NCI-H82 (cell line): ENCODE measurements around the gene UBE2O.
A peak's percentile ranks its signal among the peaks of the same experiment; 100 is the strongest.

Experiments used
- DNase-seq: peaks from one replicate; lab custom pipeline; 2025; lab: John Stamatoyannopoulos, UW

UBE2O gene

DNA sequence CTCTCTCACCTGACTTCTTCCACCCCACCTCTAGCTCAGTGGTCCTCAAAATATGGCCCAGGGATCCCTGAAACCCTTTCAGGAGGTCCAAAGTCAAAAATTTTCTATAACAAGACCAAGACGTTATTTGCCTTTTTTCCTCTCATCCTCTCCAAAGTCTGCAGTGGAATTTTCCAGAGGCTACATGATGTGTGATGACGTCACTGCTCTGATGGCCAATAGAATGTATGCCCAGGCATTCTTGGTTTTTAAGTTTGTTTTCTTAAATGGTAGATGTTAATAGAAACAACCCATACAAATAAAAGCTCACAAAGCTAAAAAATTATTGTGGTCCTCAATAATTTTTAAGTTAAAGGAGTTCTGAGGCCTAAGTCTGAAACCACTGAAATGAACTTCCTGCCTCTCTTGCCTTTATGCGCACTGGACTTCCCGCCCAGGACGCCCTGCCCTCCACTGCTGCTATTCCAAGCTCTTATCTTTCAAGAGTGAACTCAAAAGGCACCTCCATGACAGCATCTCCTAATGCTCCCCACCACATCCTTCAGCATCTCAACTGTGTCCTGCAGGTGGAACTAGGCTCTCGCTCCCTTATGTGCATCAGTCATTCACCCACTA, 13.5 kb downstream of the UBE2O start:
- DNase-seq: no peak

- DNase-seq: no peak
Measured at GRCh38 chr17:76438906-76439305, 14.0 kb downstream of the UBE2O start.

GRCh38 chr17:76437467-76438402, 15.2 kb downstream of the UBE2O start:
- DNase-seq: no peak

GRCh38 chr17:76435751-76436150, 17.2 kb downstream of the UBE2O start:
- peak; percentile 21 for DNase-seq

GRCh38 chr17:76434870-76435269, 18.1 kb downstream of the UBE2O start:
- DNase-seq: no peak

- no peak for DNase-seq
Measured at GRCh38 chr17:76433693-76434092, 19.3 kb downstream of the UBE2O start.

GRCh38 chr17:76432712-76433336, 20.1 kb downstream of the UBE2O start:
- peak; percentile 43 for DNase-seq

- DNase-seq: no peak
Measured at GRCh38 chr17:76432004-76432403, 20.9 kb downstream of the UBE2O start.

DNA sequence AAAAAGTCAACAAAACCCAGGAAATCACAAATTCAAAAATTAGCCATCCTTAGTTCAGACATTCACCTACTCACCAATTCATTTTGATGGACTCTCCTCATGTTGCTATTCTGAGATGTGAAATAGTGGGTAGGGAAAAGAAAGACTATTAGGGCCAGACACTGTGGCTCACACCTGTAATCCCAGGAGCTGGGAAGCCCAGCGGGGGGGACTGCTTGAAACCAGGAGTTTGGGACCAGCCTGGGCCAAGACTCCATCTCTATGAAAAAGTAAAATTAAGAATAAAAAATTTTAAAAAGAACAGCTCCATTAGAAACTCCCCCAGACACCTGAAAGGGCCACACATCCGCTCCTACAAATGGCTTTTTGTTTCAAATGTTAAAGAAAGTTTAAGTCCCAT, 21.4 kb downstream of the UBE2O start:
- DNase-seq: no peak

DNA sequence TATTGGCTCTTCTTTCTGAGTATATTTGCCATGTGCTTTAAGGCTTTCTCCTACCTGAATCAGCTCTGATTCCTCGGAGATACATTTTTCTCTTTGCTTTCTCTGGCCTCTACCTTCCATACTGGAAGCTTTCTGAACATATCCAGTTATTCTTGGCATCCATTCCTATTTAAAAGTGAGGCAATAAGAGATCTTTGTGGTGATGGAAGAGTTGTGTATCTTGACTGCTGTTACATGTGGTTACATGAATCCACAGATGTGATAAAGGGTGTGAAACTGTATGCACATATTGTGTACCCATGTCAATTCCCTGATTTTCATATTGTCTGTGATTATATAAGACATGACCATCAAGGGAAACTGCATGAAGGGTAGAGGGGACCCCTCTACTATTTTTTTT, 24.4 kb downstream of the UBE2O start:
- DNase-seq: no peak

DNA sequence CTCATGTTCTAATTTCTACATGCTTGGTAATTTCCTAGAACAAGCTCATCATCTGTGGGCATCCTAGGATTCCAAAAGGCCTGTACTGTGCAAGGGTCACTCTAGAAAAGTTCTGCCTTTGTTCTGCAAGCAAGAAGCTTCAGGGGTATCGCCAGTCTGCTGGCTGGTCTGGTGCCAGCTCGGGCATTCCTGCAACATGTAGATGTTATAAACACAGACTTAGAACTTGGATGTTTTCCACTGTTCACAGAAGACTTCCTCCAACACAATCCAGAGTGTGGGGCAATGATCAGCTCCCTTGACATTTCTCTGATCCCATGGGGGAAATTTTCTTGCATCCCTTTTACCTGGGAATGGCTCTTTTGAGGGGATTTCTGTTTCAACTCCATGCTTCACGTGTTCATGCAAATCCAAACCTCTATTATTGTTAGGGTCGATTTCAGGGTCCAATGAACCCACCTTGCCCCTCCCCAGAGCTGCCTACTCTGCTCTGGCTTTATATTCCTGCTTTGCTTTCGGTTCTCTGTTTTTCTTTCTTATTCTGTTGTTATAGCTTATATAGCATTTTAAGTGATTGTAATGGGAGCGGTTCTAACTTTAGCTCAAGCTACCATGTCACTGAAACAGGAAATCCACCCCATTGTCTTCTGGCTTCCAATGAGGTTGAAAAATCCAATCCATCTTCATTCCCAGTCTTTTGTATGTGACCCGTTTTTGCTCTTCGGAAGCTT, 25.3 kb downstream of the UBE2O start:
- DNase-seq: no peak

GRCh38 chr17:76426853-76427252, 26.1 kb downstream of the UBE2O start:
- no peak for DNase-seq

DNA sequence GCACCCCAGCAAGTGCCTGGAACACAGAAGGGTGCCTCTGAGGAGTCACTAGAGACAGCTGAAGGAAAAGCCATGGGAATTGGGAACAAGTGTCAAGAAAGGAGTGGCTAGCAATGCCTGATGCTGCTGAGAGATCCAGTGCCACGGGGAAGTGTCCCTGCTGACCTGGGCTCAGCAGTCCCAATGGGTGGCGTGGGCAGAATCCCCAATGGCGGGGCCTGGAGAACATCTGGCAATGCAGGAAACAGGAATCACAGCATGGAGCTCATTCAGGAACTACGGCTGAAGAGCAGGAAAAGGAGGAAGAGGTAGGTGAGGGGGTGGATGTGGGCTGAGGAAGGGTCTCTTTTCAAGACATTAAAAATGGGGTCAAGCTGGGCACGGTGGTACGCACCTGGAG, 30.1 kb downstream of the UBE2O start:
- DNase-seq: no peak

DNA sequence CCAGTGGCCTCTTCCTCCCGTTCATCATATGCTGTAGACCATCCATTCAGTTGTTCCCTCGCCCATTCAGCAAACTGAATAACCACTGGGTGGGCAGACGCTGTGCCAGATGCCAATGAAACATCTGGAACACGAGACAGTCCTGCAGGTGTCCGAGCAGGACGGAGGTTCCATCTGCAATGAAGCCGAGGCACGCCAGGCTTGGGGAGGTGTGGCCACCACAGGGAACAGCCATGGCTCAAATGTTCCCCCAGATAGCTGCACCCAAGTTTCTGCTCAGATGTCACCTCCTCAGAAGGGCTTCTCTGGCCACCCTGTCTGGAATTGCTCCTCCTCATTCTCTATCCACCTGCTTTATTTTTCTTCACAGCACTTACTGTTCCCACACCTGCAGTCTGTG, 30.5 kb downstream of the UBE2O start:
- DNase-seq: no peak

- DNase-seq: no peak
Measured at GRCh38 chr17:76421044-76421407, 31.9 kb downstream of the UBE2O start.

GRCh38 chr17:76420356-76421043, 32.5 kb downstream of the UBE2O start:
- DNase-seq: no peak

GRCh38 chr17:76419576-76420260, 33.2 kb downstream of the UBE2O start:
- DNase-seq: no peak

DNA sequence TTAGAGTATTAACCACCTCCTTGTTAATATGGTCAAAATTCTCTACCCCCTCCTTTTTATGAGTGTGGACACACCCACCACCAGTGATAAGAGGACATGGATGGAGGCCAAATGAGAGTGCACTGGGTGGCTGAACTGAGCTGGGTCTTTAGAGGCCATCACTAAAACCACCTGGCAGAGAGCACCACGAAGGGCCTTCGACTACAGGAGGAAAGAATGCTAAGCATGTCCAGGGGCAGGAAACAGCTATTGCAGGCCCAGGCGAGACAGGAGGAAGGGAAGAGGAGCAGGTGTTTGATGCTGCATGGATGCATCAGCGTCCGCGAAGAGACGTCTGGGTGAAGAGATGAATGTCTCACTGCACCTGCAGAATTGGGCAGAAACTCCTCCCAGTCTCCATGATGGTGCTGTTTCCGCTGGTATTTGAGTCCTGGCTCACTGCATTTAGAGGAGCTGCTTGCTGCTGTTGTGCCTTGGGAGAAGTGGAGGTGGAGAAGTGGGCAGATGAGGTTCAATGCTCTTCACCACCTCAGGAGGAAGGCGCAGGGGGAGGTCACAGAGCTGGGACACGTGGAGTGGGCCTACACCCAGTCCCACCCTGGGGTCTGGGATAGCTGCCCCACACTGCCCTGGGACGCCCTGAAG, 35.3 kb downstream of the UBE2O start:
- DNase-seq: no peak

- DNase-seq: no peak
Measured at GRCh38 chr17:76416899-76417298, 36.1 kb downstream of the UBE2O start.

DNA sequence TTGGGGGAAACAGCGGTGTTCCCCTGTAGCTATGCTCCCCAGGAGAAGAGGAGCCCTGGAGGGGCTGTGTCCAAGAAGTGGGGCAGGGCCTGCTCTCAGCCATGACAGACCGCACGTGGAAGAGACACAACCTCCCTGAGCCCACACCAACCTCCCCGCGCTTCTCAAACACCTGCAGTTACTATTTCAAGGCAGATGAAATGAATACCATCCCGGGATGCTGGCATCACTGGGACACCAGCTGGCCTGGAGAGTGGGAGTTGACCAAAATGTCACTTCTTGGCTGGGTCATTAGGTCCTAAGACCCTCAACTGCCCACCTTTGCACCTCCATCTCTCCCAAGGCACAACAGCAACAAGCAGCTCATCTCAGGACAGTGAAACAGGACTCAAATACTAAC, 36.5 kb downstream of the UBE2O start:
- DNase-seq: no peak

DNA sequence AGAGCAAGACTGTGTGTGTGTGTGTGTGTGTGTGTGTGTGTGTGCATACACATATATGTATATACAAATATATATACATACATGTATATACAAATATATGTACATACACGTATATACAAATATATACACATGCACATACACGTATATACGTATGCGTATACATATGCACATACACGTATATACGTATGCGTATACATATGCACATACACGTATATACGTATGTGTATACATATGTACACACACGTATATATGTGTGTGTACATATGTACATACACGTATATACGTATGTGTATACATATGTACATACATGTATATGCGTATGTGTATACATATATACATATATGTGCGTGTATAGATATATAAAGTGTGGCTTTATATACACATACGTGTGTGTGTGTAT, 37.2 kb downstream of the UBE2O start:
- no peak for DNase-seq
